H9 (cell line): ENCODE data around the gene PRAMEF7. TPM values are rescaled to one million over a fixed set of nuclear protein-coding genes. Genes with fewer than 3 reads are reported as not detected.
"Not testable (repeated sequence)": the region's sequence is repeated elsewhere in the genome, so short reads cannot be mapped to it uniquely, and the experiment has no call there.

Source experiments
- DNase-seq: peaks from one replicate; pipeline ENCODE4 v3.0.0-alpha.2; 2017
- H2AFZ ChIP-seq: one replicate; pipeline ENCODE4 v1.6.1; 2013; ENCODE audit warnings: mild to moderate bottlenecking, low read length, control low read depth, moderate library complexity
- H2AK5ac ChIP-seq: 2 replicates; pipeline ENCODE4 v1.6.1; 2013; ENCODE audit warnings: low read length, control low read depth, mixed read lengths; ENCODE audit not compliant: insufficient read length
- H2BK120ac ChIP-seq: one replicate; pipeline ENCODE4 v1.6.1; 2013; ENCODE audit warnings: low read depth, mild to moderate bottlenecking, low read length, control low read depth, inconsistent platforms; ENCODE audit not compliant: poor library complexity, severe bottlenecking
- H2BK12ac ChIP-seq: 2 replicates; pipeline ENCODE4 v1.6.1; 2013; ENCODE audit warnings: low read length, control low read depth, mixed read lengths, low read depth; ENCODE audit not compliant: insufficient read length
- H2BK15ac ChIP-seq: 2 replicates; pipeline ENCODE4 v1.6.1; 2013; ENCODE audit warnings: low read depth, low read length, control low read depth
- H2BK20ac ChIP-seq: one replicate; pipeline ENCODE4 v1.6.1; 2013; ENCODE audit warnings: low read depth, mild to moderate bottlenecking, low read length, control low read depth, inconsistent platforms; ENCODE audit not compliant: poor library complexity, severe bottlenecking
- H2BK5ac ChIP-seq: 2 replicates; pipeline ENCODE4 v1.6.1; 2013; ENCODE audit warnings: low read length, control low read depth, mixed read lengths; ENCODE audit not compliant: insufficient read length
- H3K14ac ChIP-seq: 2 replicates; pipeline ENCODE4 v1.6.1; 2013; ENCODE audit warnings: low read length, control low read depth; ENCODE audit not compliant: insufficient read depth
- H3K18ac ChIP-seq: 2 replicates; pipeline ENCODE4 v1.6.1; 2013; ENCODE audit warnings: low read depth, mild to moderate bottlenecking, mixed read lengths, low read length, control low read depth; ENCODE audit not compliant: insufficient read length
- H3K23ac ChIP-seq: 2 replicates; pipeline ENCODE4 v1.6.1; 2013; ENCODE audit warnings: low read length, control low read depth, mixed read lengths, low read depth; ENCODE audit not compliant: insufficient read length
- H3K23me2 ChIP-seq: 2 replicates; pipeline ENCODE4 v1.6.1; 2013; ENCODE audit warnings: low read depth, mild to moderate bottlenecking, mixed read lengths, low read length, control low read depth; ENCODE audit not compliant: insufficient read length, poor library complexity, severe bottlenecking
- H3K27ac ChIP-seq: 2 replicates; pipeline ENCODE4 v1.5.1; 2013; ENCODE audit warnings: low read length, control low read depth, mixed read lengths, low read depth; ENCODE audit not compliant: insufficient read length
- H3K27me3 ChIP-seq: 2 replicates; pipeline ENCODE4 v1.6.1; 2013; ENCODE audit warnings: low read length, control low read depth, inconsistent platforms; ENCODE audit not compliant: insufficient read depth
- H3K4ac ChIP-seq: 2 replicates; pipeline ENCODE4 v1.6.1; 2013; ENCODE audit warnings: low read depth, mild to moderate bottlenecking, control low read depth, inconsistent platforms, low read length, moderate library complexity
- H3K4me1 ChIP-seq: 2 replicates; pipeline ENCODE4 v1.6.1; 2013; ENCODE audit warnings: low read length, control low read depth, inconsistent platforms; ENCODE audit not compliant: insufficient read depth
- H3K4me2 ChIP-seq: 2 replicates; pipeline ENCODE4 v1.6.1; 2013; ENCODE audit warnings: low read length, control low read depth, mixed read lengths; ENCODE audit not compliant: insufficient read length, insufficient read depth
- H3K56ac ChIP-seq: 2 replicates; pipeline ENCODE4 v1.6.1; 2013; ENCODE audit warnings: low read depth, mild to moderate bottlenecking, mixed read lengths, low read length, control low read depth; ENCODE audit not compliant: insufficient read length
- H3K79me1 ChIP-seq: 2 replicates; pipeline ENCODE4 v1.6.1; 2013; ENCODE audit warnings: low read depth, mild to moderate bottlenecking, moderate library complexity, low read length, control low read depth, inconsistent platforms; ENCODE audit not compliant: insufficient read depth, poor library complexity, severe bottlenecking
- H3K79me2 ChIP-seq: 2 replicates; pipeline ENCODE4 v1.6.1; 2013; ENCODE audit warnings: low read length, control low read depth, inconsistent platforms; ENCODE audit not compliant: insufficient read depth
- H3K9ac ChIP-seq: 2 replicates; pipeline ENCODE4 v1.6.1; 2013; ENCODE audit warnings: low read length, control low read depth, mixed read lengths; ENCODE audit not compliant: insufficient read length; ENCODE audit errors: extremely low read depth
- H3K9me3 ChIP-seq: one replicate; pipeline ENCODE4 v1.6.1; 2013; ENCODE audit warnings: low read depth, low read length, inconsistent platforms; ENCODE audit not compliant: control insufficient read depth
- H3T11ph ChIP-seq: one replicate; pipeline ENCODE4 v1.6.1; 2013; ENCODE audit warnings: mild to moderate bottlenecking, low read length, control low read depth, inconsistent platforms
- H4K20me1 ChIP-seq: one replicate; pipeline ENCODE4 v1.6.1; 2013; ENCODE audit not compliant: control insufficient read depth, insufficient read length, insufficient read depth
- H4K5ac ChIP-seq: 2 replicates; pipeline ENCODE4 v1.6.1; 2013; ENCODE audit warnings: low read depth, mild to moderate bottlenecking, mixed read lengths, low read length, control low read depth; ENCODE audit not compliant: insufficient read length
- H4K8ac ChIP-seq: replicated peaks from 2 replicates; pipeline ENCODE4 v1.6.1; 2013; ENCODE audit warnings: low read length, control low read depth, mixed read lengths, low read depth; ENCODE audit not compliant: insufficient read length
- H4K91ac ChIP-seq: 2 replicates; pipeline ENCODE4 v1.6.1; 2013; ENCODE audit warnings: low read depth, mild to moderate bottlenecking, moderate library complexity, mixed read lengths, low read length, control low read depth; ENCODE audit not compliant: insufficient read length
- H3K27ac Mint-ChIP-seq, 3 experiments: 2 replicates in 2 of 3; 3 replicates in 1 of 3; pipeline ENCODE4 v1.8.0; 2020 to 2021; ENCODE audit warnings: mixed read lengths in 3 of 3, mild to moderate bottlenecking in 1 of 3, moderate library complexity in 1 of 3
- H3K27me3 Mint-ChIP-seq: 2 replicates; pipeline ENCODE4 v1.8.0; 2021; ENCODE audit warnings: low read depth, mild to moderate bottlenecking, moderate library complexity, mixed read lengths
- H3K36me3 Mint-ChIP-seq, 3 experiments: 2 replicates in 2 of 3; 3 replicates in 1 of 3; pipeline ENCODE4 v1.8.0; 2020 to 2021; ENCODE audit warnings: low read depth in 3 of 3, mixed read lengths in 3 of 3; ENCODE audit not compliant: insufficient read depth in 1 of 3
- H3K4me1 Mint-ChIP-seq, 2 experiments: 2 replicates each; pipeline ENCODE4 v1.8.0; 2020; ENCODE audit warnings: mixed read lengths in 2 of 2
- H3K4me3 Mint-ChIP-seq, 2 experiments: 2 replicates in 1 of 2; 3 replicates in 1 of 2; pipeline ENCODE4 v1.8.0; 2020 to 2021; ENCODE audit warnings: mild to moderate bottlenecking in 2 of 2, mixed read lengths in 2 of 2, moderate library complexity in 1 of 2
- H3K9me3 Mint-ChIP-seq, 2 experiments: 2 replicates in 1 of 2; 3 replicates in 1 of 2; pipeline ENCODE4 v1.8.0; 2020; ENCODE audit warnings: mild to moderate bottlenecking in 2 of 2, mixed read lengths in 2 of 2, moderate library complexity in 1 of 2
- WGBS: extraction: QIAGEN DNeasy Blood & Tissue Kit; methylation state at CpG from one replicate; pipeline ENCODE4 v1.1.7; 2013; ENCODE audit warnings: missing lambda C conversion rate, low lambda C conversion rate, mixed read lengths; ENCODE audit not compliant: insufficient read length; ENCODE audit errors: extremely low coverage; 5-methylcytosine and 5-hydroxymethylcytosine counted together
- total RNA-seq: library from RNA; stranded (reverse); gene quantifications from 2 replicates; pipeline ENCODE4 v1.2.1, GENCODE V29; 2021

PRAMEF7 gene
- total RNA-seq, 1 experiment from 2014 or later, result not detected

DNA sequence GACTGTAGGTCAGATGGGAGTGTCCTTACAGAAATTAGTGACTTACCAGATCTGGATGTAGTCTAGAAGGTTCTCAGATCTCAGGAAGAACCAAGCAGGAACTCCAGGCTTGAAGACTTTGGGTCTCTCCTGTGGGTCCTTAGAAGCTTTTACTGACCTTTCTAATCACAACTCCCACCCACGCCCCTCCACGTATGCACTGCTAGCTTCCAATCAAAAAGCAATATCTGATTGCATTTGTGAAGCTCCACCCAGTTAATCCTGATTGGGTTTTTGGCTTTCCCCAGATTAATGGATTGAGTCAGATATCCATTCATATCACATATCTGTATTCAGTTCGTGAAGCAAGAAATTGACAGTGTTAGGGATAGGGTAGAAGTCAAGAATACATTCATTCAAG is 30.3 kb upstream of the PRAMEF7 start, which contains the start of gene PRAMEF4:
TSS of gene PRAMEF4 (minus strand) at position 101 of the 400 bp plus-strand sequence. CDS start 2,807 bp downstream, outside the sequence.
- not testable (repeated sequence) for H3K18ac ChIP-seq, H3T11ph ChIP-seq, H2BK20ac ChIP-seq, H3K4me1 ChIP-seq, H3K4me3 Mint-ChIP-seq, H2BK5ac ChIP-seq, H3K27ac ChIP-seq, H2AK5ac ChIP-seq, H2BK15ac ChIP-seq, H3K9ac ChIP-seq, H3K36me3 Mint-ChIP-seq, H3K14ac ChIP-seq, H3K9me3 ChIP-seq, H2BK12ac ChIP-seq, H3K79me2 ChIP-seq, DNase-seq, H3K23ac ChIP-seq, H4K8ac ChIP-seq, H4K5ac ChIP-seq, H2AFZ ChIP-seq, H3K27me3 Mint-ChIP-seq, H3K23me2 ChIP-seq, H2BK120ac ChIP-seq, H3K4me1 Mint-ChIP-seq, H3K4ac ChIP-seq, H3K56ac ChIP-seq, H3K4me2 ChIP-seq, H3K27me3 ChIP-seq, H3K27ac Mint-ChIP-seq, H4K91ac ChIP-seq, H3K79me1 ChIP-seq, H4K20me1 ChIP-seq
- WGBS, result no CpG with 5 or more reads among the region's 3 CpGs
- peaks cover 21 to 38% of the 10 kb centered on the region in 2 experiments for H3K9me3 Mint-ChIP-seq

DNA sequence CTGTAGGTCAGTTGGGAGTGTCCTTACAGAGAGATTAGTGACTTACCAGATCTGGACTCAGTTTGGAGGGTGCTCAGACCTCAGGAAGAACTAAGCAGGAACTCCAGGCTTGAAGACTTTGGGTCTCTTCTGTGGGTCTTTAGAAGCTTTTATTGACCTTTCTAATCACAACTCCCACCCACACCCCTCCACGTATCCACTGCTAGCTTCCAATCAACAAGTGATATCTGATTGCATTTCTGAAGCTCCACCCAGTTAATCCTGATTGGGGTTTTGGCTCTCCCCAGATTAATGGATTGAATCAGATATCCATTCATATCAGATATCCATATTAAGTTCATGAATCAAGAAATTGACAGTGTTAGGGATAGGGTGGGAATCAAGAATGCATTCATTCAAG is 18.2 kb upstream of the PRAMEF7 start, which contains the start of gene PRAMEF10:
TSS of gene PRAMEF10 (minus strand) at position 101 of the 400 bp plus-strand sequence. CDS start 2,423 bp downstream, outside the sequence.
- not testable (repeated sequence) for H4K91ac ChIP-seq, H3K4me1 Mint-ChIP-seq, H3K4me2 ChIP-seq, H3K9me3 ChIP-seq, H3K27ac Mint-ChIP-seq, H3K27me3 Mint-ChIP-seq, H3K27me3 ChIP-seq, H2BK120ac ChIP-seq, H3K4me3 Mint-ChIP-seq, H3K56ac ChIP-seq, H4K8ac ChIP-seq, H2BK5ac ChIP-seq, H3K36me3 Mint-ChIP-seq, H4K20me1 ChIP-seq, H3K79me1 ChIP-seq, H3K14ac ChIP-seq, H3K23me2 ChIP-seq, H2AK5ac ChIP-seq, H2BK20ac ChIP-seq, H3K9me3 Mint-ChIP-seq, H3K27ac ChIP-seq, H2BK15ac ChIP-seq, DNase-seq, H3K4me1 ChIP-seq, H3T11ph ChIP-seq, H2AFZ ChIP-seq, H3K79me2 ChIP-seq, H3K9ac ChIP-seq, H4K5ac ChIP-seq, H3K23ac ChIP-seq, H2BK12ac ChIP-seq, H3K4ac ChIP-seq, H3K18ac ChIP-seq
- no CpG with 5 or more reads among the region's 1 CpG for WGBS
